GM10266 (cell line): ENCODE data around the gene UTS2R.

Experiments
- DNase-seq: peaks from one replicate; pipeline ENCODE4 v3.0.0; 2012; ENCODE audit errors: extremely low spot score
- CTCF ChIP-seq: IDR thresholded peaks from 2 replicates; pipeline ENCODE4 v1.5.1; 2012; ENCODE audit warnings: mild to moderate bottlenecking, low read depth; ENCODE audit not compliant: control insufficient read depth, insufficient read depth; ENCODE audit errors: missing control alignments

Gene UTS2R

GRCh38 chr17:82382933-82383255, 11.3 kb downstream of the UTS2R start:
- DNase-seq = no peak
- no peak for TF ChIP-seq CTCF

- no peak for DNase-seq
- TF ChIP-seq CTCF = no peak
These were observed 11.8 kb downstream of the UTS2R start for GRCh38 chr17:82383411-82383810.

- no peak for DNase-seq
- TF ChIP-seq CTCF = no peak
These were observed 12.6 kb downstream of the UTS2R start for GRCh38 chr17:82384051-82384729.

GRCh38 chr17:82384730-82385481, 13.3 kb downstream of the UTS2R start:
- no peak for DNase-seq
- TF ChIP-seq CTCF = no peak

GRCh38 chr17:82385559-82386254, 14.1 kb downstream of the UTS2R start:
- no peak for TF ChIP-seq CTCF

GRCh38 chr17:82386255-82386831, 14.8 kb downstream of the UTS2R start:
- TF ChIP-seq CTCF = no peak
- no peak for DNase-seq

More at GRCh38 chr17:82385559-82386254, 14.1 kb downstream of the UTS2R start:
- DNase-seq = no peak
